ENCODE results near the gene FRMD5. TPM values are rescaled to one million over a fixed set of nuclear protein-coding genes. Genes with fewer than 3 reads are reported as not detected.

The FRMD5 gene
- polyA plus RNA-seq, 1 donor from 2014 or later: 25.8 TPM

DNA sequence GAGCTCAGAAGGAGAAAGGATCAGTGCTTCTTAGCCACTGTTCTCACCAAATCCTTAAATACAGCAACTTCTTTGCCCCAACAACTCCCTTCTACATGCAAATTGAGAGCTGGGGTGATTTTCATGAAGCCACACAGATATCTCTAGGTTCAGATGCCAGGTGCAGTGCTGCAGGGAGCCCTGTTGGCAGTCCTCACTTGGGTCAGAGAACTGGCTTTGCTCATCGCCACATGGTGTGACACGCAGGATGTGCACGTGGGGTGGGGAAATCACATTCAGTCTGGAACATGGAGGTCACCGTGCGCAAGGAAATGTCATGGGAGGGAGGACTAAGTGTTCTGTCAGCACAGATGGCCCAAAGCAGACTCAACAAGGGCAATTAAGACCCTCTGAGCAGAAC lies 264.5 kb downstream of the FRMD5 start:
- Histone ChIP-seq H3F3A (ENCODE audit: insufficient read depth, low read length, poor library complexity, severe bottlenecking) (no peaks in the 10 kb centered on the region), H3K4me2 (ENCODE audit: low read length) (no peak overlapping the region), H3K9me2 (ENCODE audit: insufficient read depth, low read length) (no peaks in the 10 kb centered on the region), H3K36me3 (ENCODE audit: insufficient read depth, low read length) (no peaks in the 10 kb centered on the region), H3K79me2 (replicated peaks; ENCODE audit: insufficient read depth, low read length) (no peaks in the 10 kb centered on the region), H3K27me3 (ENCODE audit: insufficient read depth, low read depth, low read length) (no peaks in the 10 kb centered on the region), H3K9ac (ENCODE audit: low read length) (no peak overlapping the region), H2AFZ (ENCODE audit: low read depth, low read length) (no peak overlapping the region), H3K9me3 (ENCODE audit: low read length) (no peaks in the 10 kb centered on the region), H3K27ac (ENCODE audit: low read length) (no peak overlapping the region), H3K4me3 (ENCODE audit: low read length) (no peak overlapping the region), H4K20me1 (ENCODE audit: insufficient read depth) (no peaks in the 10 kb centered on the region)
- TF ChIP-seq POLR2AphosphoS5 (IDR thresholded peaks at IDR 0.05) (no peak), MXI1 (conservative IDR thresholded peaks at IDR 0.05; ENCODE audit: poor library complexity, severe bottlenecking) (no peak), TAF1 (IDR thresholded peaks at IDR 0.05; ENCODE audit: low read depth) (no peak), SMC3 (conservative IDR thresholded peaks at IDR 0.05; ENCODE audit: poor library complexity) (no peak), EZH2 (IDR thresholded peaks at IDR 0.05; ENCODE audit: borderline replicate concordance, insufficient read depth, low read length, poor library complexity, severe bottlenecking) (no peak), RAD21 (conservative IDR thresholded peaks at IDR 0.05) (no peak), CTCF (IDR thresholded peaks at IDR 0.05; ENCODE audit: poor library complexity, severe bottlenecking) (no peak), EP300 (conservative IDR thresholded peaks at IDR 0.05; ENCODE audit: poor library complexity, severe bottlenecking) (no peak)
- TF ChIP-seq, protein P1, sequence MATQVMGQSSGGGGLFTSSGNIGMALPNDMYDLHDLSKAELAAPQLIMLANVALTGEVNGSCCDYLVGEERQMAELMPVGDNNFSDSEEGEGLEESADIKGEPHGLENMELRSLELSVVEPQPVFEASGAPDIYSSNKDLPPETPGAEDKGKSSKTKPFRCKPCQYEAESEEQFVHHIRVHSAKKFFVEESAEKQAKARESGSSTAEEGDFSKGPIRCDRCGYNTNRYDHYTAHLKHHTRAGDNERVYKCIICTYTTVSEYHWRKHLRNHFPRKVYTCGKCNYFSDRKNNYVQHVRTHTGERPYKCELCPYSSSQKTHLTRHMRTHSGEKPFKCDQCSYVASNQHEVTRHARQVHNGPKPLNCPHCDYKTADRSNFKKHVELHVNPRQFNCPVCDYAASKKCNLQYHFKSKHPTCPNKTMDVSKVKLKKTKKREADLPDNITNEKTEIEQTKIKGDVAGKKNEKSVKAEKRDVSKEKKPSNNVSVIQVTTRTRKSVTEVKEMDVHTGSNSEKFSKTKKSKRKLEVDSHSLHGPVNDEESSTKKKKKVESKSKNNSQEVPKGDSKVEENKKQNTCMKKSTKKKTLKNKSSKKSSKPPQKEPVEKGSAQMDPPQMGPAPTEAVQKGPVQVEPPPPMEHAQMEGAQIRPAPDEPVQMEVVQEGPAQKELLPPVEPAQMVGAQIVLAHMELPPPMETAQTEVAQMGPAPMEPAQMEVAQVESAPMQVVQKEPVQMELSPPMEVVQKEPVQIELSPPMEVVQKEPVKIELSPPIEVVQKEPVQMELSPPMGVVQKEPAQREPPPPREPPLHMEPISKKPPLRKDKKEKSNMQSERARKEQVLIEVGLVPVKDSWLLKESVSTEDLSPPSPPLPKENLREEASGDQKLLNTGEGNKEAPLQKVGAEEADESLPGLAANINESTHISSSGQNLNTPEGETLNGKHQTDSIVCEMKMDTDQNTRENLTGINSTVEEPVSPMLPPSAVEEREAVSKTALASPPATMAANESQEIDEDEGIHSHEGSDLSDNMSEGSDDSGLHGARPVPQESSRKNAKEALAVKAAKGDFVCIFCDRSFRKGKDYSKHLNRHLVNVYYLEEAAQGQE (IDR thresholded peaks at IDR 0.05; ENCODE audit: borderline replicate concordance): no peak

DNA sequence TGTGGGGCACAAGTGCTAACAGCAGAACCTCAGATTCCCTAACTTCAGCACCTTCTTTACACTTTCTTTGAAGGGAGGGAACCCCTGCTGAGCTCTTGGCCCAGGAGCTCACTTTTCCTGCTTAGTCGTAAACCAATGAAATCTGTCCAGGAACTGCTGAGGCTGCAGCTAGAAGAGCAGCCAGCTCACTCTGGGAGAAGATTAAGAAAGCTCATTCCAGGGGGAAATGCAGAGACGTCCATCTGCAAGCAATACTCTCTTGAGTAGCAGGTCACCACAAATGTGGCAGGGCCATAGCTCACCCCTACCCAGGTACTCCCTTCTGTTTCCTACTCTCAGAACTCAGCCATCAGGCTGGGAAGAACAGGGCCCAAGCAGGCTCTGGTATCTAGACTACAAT lies 265.0 kb downstream of the FRMD5 start:
- no peak overlapping the region for H3K4me3 ChIP-seq (ENCODE audit: low read length)
- H3K9ac ChIP-seq (ENCODE audit: low read length): no peak overlapping the region
- no peaks in the 10 kb centered on the region for H3K79me2 ChIP-seq (replicated peaks; ENCODE audit: insufficient read depth, low read length)
- no peaks in the 10 kb centered on the region for H3K9me3 ChIP-seq (ENCODE audit: low read length)
- no peak overlapping the region for H3K4me2 ChIP-seq (ENCODE audit: low read length)
- H3K36me3 ChIP-seq (ENCODE audit: insufficient read depth, low read length): no peaks in the 10 kb centered on the region
- no peaks in the 10 kb centered on the region for H4K20me1 ChIP-seq (ENCODE audit: insufficient read depth)
- H3K27ac ChIP-seq (ENCODE audit: low read length): no peak overlapping the region
- H3K9me2 ChIP-seq (ENCODE audit: insufficient read depth, low read length): no peaks in the 10 kb centered on the region
- no peaks in the 10 kb centered on the region for H3K27me3 ChIP-seq (ENCODE audit: insufficient read depth, low read depth, low read length)
- H3F3A ChIP-seq (ENCODE audit: insufficient read depth, low read length, poor library complexity, severe bottlenecking): no peaks in the 10 kb centered on the region
- TF ChIP-seq EP300 (conservative IDR thresholded peaks at IDR 0.05; ENCODE audit: poor library complexity, severe bottlenecking) (no peak), TAF1 (IDR thresholded peaks at IDR 0.05; ENCODE audit: low read depth) (no peak), CTCF (IDR thresholded peaks at IDR 0.05; ENCODE audit: poor library complexity, severe bottlenecking) (no peak), RAD21 (conservative IDR thresholded peaks at IDR 0.05) (no peak), POLR2AphosphoS5 (IDR thresholded peaks at IDR 0.05) (no peak), SMC3 (conservative IDR thresholded peaks at IDR 0.05; ENCODE audit: poor library complexity) (no peak), MXI1 (conservative IDR thresholded peaks at IDR 0.05; ENCODE audit: poor library complexity, severe bottlenecking) (no peak), EZH2 (IDR thresholded peaks at IDR 0.05; ENCODE audit: borderline replicate concordance, insufficient read depth, low read length, poor library complexity, severe bottlenecking) (no peak)
- TF ChIP-seq, protein P1 (IDR thresholded peaks at IDR 0.05; ENCODE audit: borderline replicate concordance): no peak
- no peak overlapping the region for H2AFZ ChIP-seq (ENCODE audit: low read depth, low read length)

All from neural cell (in vitro differentiated cells).